T-cell (primary cell): Measurements from ENCODE around the gene XRCC2. TPM values are rescaled to one million over a fixed set of nuclear protein-coding genes. Genes with fewer than 3 reads are reported as not detected.

Experiments used
- ATAC-seq, 4 experiments: fragments of 200-7000 bp in 3 of 4; fragments of 150-1000 bp in 1 of 4; cut with Tn5 transposase; replicated peaks in 1 of 4; 1 replicate in 3 of 4; 2 replicates in 1 of 4; pipeline ENCODE4 v1.10.0; 2021; ENCODE audit warnings: moderate library complexity in 3 of 4, mild to moderate bottlenecking in 2 of 4, moderate number of reproducible peaks in 1 of 4
- CTCF ChIA-PET, 2 donors: fragments of 300-600 bp; sonication (Branson Sonifier 250); formaldehyde crosslinking; loops; one replicate each; lab custom pipeline; 2022; ENCODE audit warnings: antibody characterized with exemption in 2 of 2; lab: Charles Lee
- POLR2A ChIA-PET, 2 donors: fragments of 300-600 bp; sonication (Branson Sonifier 250); formaldehyde crosslinking; loops; one replicate each; lab custom pipeline; 2022; ENCODE audit warnings: antibody characterized with exemption in 2 of 2; lab: Charles Lee
- DNase-seq, 35 experiments: peaks; one replicate each; pipeline versions ENCODE4 v3.0.0 to v3.0.0-alpha.2; 2013 to 2023
- H3K27ac ChIP-seq: one replicate; pipeline ENCODE4 v1.5.1; 2013; ENCODE audit warnings: low read length
- H3K27me3 ChIP-seq, 2 experiments: replicated peaks in 1 of 2; 1 replicate in 1 of 2; 2 replicates in 1 of 2; pipeline versions ENCODE4 v1.6.1 to v1.7.0; 2013; ENCODE audit warnings: low read length in 1 of 2, mixed read lengths in 1 of 2; ENCODE audit not compliant: control insufficient read depth in 2 of 2, insufficient read depth in 2 of 2; ENCODE audit errors: extremely low read depth in 1 of 2
- H3K36me3 ChIP-seq, 2 donors: 1 replicate in 1 of 2; 2 replicates in 1 of 2; pipeline versions ENCODE4 v1.6.1 to v1.7.0; 2013; ENCODE audit warnings: low read length in 1 of 2; ENCODE audit not compliant: control insufficient read depth in 2 of 2, insufficient read depth in 1 of 2; ENCODE audit errors: extremely low read depth in 1 of 2
- H3K4me1 ChIP-seq, 2 experiments: 1 replicate in 1 of 2; 2 replicates in 1 of 2; pipeline versions ENCODE4 v1.6.1 to v1.7.0; 2013; ENCODE audit warnings: low read length in 2 of 2, mixed read lengths in 1 of 2; ENCODE audit not compliant: insufficient read depth in 2 of 2, control insufficient read depth in 1 of 2; ENCODE audit errors: extremely low read depth in 1 of 2
- H3K4me3 ChIP-seq, 2 donors: 1 replicate in 1 of 2; 2 replicates in 1 of 2; pipeline versions ENCODE4 v1.5.1 to v1.7.0; 2013; ENCODE audit warnings: mild to moderate bottlenecking in 2 of 2, low read length in 1 of 2, moderate library complexity in 1 of 2; ENCODE audit not compliant: control insufficient read depth in 1 of 2; ENCODE audit errors: extremely low read depth in 1 of 2
- H3K9me3 ChIP-seq: 2 replicates; pipeline ENCODE4 v1.7.0; 2013
- H3K27ac Mint-ChIP-seq, 2 donors: one replicate each; pipeline ENCODE4 v1.8.0; 2020 to 2021; ENCODE audit warnings: mild to moderate bottlenecking in 2 of 2, mixed read lengths in 2 of 2
- H3K27me3 Mint-ChIP-seq, 2 donors: one replicate each; pipeline ENCODE4 v1.8.0; 2021 to 2022; ENCODE audit warnings: mixed read lengths in 2 of 2
- H3K36me3 Mint-ChIP-seq: one replicate; pipeline ENCODE4 v1.8.0; 2021; ENCODE audit warnings: mixed read lengths
- H3K4me1 Mint-ChIP-seq, 3 donors: one replicate each; pipeline ENCODE4 v1.8.0; 2020 to 2022; ENCODE audit warnings: mixed read lengths in 3 of 3, mild to moderate bottlenecking in 1 of 3
- H3K4me3 Mint-ChIP-seq, 3 donors: one replicate each; pipeline ENCODE4 v1.8.0; 2020 to 2022; ENCODE audit warnings: mild to moderate bottlenecking in 3 of 3, mixed read lengths in 3 of 3, moderate library complexity in 3 of 3
- H3K9me3 Mint-ChIP-seq, 3 donors: one replicate each; pipeline ENCODE4 v1.8.0; 2020 to 2022; ENCODE audit warnings: mixed read lengths in 3 of 3
- WGBS: methylation state at CpG from one replicate; pipeline ENCODE4 v1.1.5; 2013; ENCODE audit warnings: missing lambda C conversion rate; ENCODE audit not compliant: insufficient coverage; 5-methylcytosine and 5-hydroxymethylcytosine counted together
- total RNA-seq, 35 experiments: library from RNA in 6 of 35; stranded (reverse) in 6 of 35; fragments of 120-200 nt in 1 of 35; gene quantifications; one replicate each; pipeline versions ENCODE4 v1.2.1 to v1.2.4 and lab custom pipeline; 2013 to 2026

Gene XRCC2
- total RNA-seq, 5 donors from 2014 or later (not counting 1 experiment from before 2014, with no cell fraction given) = 0.35 to 1.3 (median 0.86) TPM

- Histone ChIP-seq H3K27ac (no peak overlapping the region), H3K27me3 (no peaks in the 10 kb centered on the region), H3K9me3 (no peaks in the 10 kb centered on the region), H3K36me3 (no peaks in the 10 kb centered on the region), H3K4me1 (no peaks in the 10 kb centered on the region), H3K4me3 (no peak overlapping the region)
- DNase-seq (no peak), ATAC-seq (no peak)
- Mint-ChIP-seq H3K9me3 (no peaks in the 10 kb centered on the region), H3K4me1 (no peaks in the 10 kb centered on the region), H3K27me3 (no peaks in the 10 kb centered on the region), H3K36me3 (no peaks in the 10 kb centered on the region), H3K27ac (no peak overlapping the region), H3K4me3 (no peak overlapping the region)
- CTCF ChIA-PET = no interaction called here
- POLR2A ChIA-PET = no interaction called here
- WGBS = no CpG with 5 or more reads among the region's 5 CpGs
Measured at GRCh38 chr7:152667958-152668357, 8.0 kb downstream of the XRCC2 start.

- H3K27ac ChIP-seq = no peak overlapping the region
- DNase-seq (no peak), ATAC-seq (no peak)
- no peaks in the 10 kb centered on the region for H3K27me3 ChIP-seq
- no peaks in the 10 kb centered on the region for H3K36me3 Mint-ChIP-seq
- no peaks in the 10 kb centered on the region for H3K9me3 ChIP-seq
- ChIA-PET CTCF (interaction anchor here in 1 of 2 donors (0.6 kb wide), 2 partner anchors 13 to 30 kb away, joined by 3 read pairs; no protein-coding TSS in a partner anchor), POLR2A (interaction anchor here (0.5 to 0.6 kb wide), 3 partner anchors 10 to 171 kb away, joined by 3 to 7 read pairs (median 3); no protein-coding TSS in a partner anchor)
- H3K4me3 Mint-ChIP-seq = no peak overlapping the region
- no peaks in the 10 kb centered on the region for H3K4me1 ChIP-seq
- H3K4me3 ChIP-seq = no peak overlapping the region
- H3K27me3 Mint-ChIP-seq = no peaks in the 10 kb centered on the region
- H3K27ac Mint-ChIP-seq = no peak overlapping the region
- WGBS = 88% methylated on average over 1 of the region's 1 CpG
- no peaks in the 10 kb centered on the region for H3K36me3 ChIP-seq
- H3K4me1 Mint-ChIP-seq = no peaks in the 10 kb centered on the region
- H3K9me3 Mint-ChIP-seq = no peaks in the 10 kb centered on the region
Measured at GRCh38 chr7:152666078-152666477, 9.9 kb downstream of the XRCC2 start.

- ATAC-seq (no peak), DNase-seq (no peak)
- ChIA-PET POLR2A (no interaction called here), CTCF (no interaction called here)
- no peak overlapping the region for H3K4me3 ChIP-seq
- no peaks in the 10 kb centered on the region for H3K9me3 ChIP-seq
- no peak overlapping the region for H3K27ac ChIP-seq
- Mint-ChIP-seq H3K36me3 (no peaks in the 10 kb centered on the region), H3K9me3 (no peaks in the 10 kb centered on the region), H3K4me3 (no peak overlapping the region), H3K4me1 (no peaks in the 10 kb centered on the region), H3K27me3 (no peaks in the 10 kb centered on the region), H3K27ac (no peak overlapping the region)
- H3K27me3 ChIP-seq = no peaks in the 10 kb centered on the region
- no peaks in the 10 kb centered on the region for H3K4me1 ChIP-seq
- WGBS = 89% methylated on average over 1 of the region's 4 CpGs
- no peaks in the 10 kb centered on the region for H3K36me3 ChIP-seq
Measured at GRCh38 chr7:152664636-152665035, 11.3 kb downstream of the XRCC2 start.

GRCh38 chr7:152663931-152664330 lies 12.0 kb downstream of the XRCC2 start:
- Histone ChIP-seq H3K27ac (no peak overlapping the region), H3K36me3 (no peaks in the 10 kb centered on the region), H3K9me3 (no peaks in the 10 kb centered on the region), H3K27me3 (no peaks in the 10 kb centered on the region), H3K4me1 (no peaks in the 10 kb centered on the region), H3K4me3 (no peak overlapping the region)
- no peak for DNase-seq
- ATAC-seq = no peak
- Mint-ChIP-seq H3K27me3 (no peaks in the 10 kb centered on the region), H3K4me1 (no peaks in the 10 kb centered on the region), H3K9me3 (no peaks in the 10 kb centered on the region), H3K4me3 (no peak overlapping the region), H3K36me3 (no peaks in the 10 kb centered on the region), H3K27ac (no peak overlapping the region)
- CTCF ChIA-PET = no interaction called here
- WGBS = no CpG with 5 or more reads among the region's 2 CpGs
- POLR2A ChIA-PET = no interaction called here

- no peak overlapping the region for H3K4me3 ChIP-seq
- ChIA-PET POLR2A (no interaction called here), CTCF (interaction anchor here in 1 of 2 donors (0.6 kb wide), 1 partner anchor 44 kb away, joined by 3 read pairs; no protein-coding TSS in a partner anchor)
- no peaks in the 10 kb centered on the region for H3K9me3 ChIP-seq
- no peaks in the 10 kb centered on the region for H3K4me1 Mint-ChIP-seq
- WGBS = 100% methylated on average over 7 of the region's 11 CpGs
- H3K27ac Mint-ChIP-seq = no peak overlapping the region
- no peaks in the 10 kb centered on the region for H3K36me3 ChIP-seq
- no peak overlapping the region for H3K27ac ChIP-seq
- no peaks in the 10 kb centered on the region for H3K36me3 Mint-ChIP-seq
- H3K27me3 ChIP-seq = no peaks in the 10 kb centered on the region
- DNase-seq = no peak
- no peak overlapping the region for H3K4me3 Mint-ChIP-seq
- H3K4me1 ChIP-seq = no peaks in the 10 kb centered on the region
- ATAC-seq = no peak
- no peaks in the 10 kb centered on the region for H3K27me3 Mint-ChIP-seq
- no peaks in the 10 kb centered on the region for H3K9me3 Mint-ChIP-seq
Measured at GRCh38 chr7:152663148-152663740, 12.7 kb downstream of the XRCC2 start.

GRCh38 chr7:152661479-152661878 lies 14.5 kb downstream of the XRCC2 start:
- Mint-ChIP-seq H3K27me3 (no peaks in the 10 kb centered on the region), H3K9me3 (no peaks in the 10 kb centered on the region), H3K27ac (no peak overlapping the region), H3K36me3 (no peaks in the 10 kb centered on the region), H3K4me1 (no peaks in the 10 kb centered on the region), H3K4me3 (no peak overlapping the region)
- Histone ChIP-seq H3K27me3 (no peaks in the 10 kb centered on the region), H3K4me3 (no peak overlapping the region), H3K9me3 (no peaks in the 10 kb centered on the region), H3K36me3 (no peaks in the 10 kb centered on the region), H3K27ac (no peak overlapping the region), H3K4me1 (no peaks in the 10 kb centered on the region)
- ChIA-PET POLR2A (no interaction called here), CTCF (no interaction called here)
- ATAC-seq (no peak), DNase-seq (no peak)
- WGBS = 100% methylated on average over 1 of the region's 1 CpG
